ENCODE data around the gene BRD7. TPM values are rescaled to one million over a fixed set of nuclear protein-coding genes. Genes with fewer than 3 reads are reported as not detected.

The BRD7 gene
- polyA plus RNA-seq, 3 donors: 11.4 to 33.0 (median 21.2) TPM

DNA sequence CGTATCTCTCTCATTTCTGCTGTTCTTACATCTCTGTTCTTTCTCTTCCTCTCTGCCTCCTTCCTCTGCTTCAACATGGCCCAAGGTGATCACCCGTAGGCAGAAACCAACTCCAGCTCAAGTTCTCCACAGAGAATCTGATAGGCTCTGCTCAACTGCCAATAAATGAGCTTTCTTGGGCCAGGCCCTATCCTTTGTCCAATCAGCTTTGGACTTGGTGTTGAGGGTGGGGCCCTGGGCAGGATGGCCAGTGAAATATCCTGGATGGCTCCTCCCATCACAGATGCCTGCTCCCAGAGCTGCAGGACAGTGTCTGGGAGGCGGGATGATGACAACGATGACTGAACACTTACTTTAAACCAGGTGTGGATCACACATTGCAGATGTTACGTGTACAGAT lies 17.4 kb upstream of the BRD7 start:
- Histone ChIP-seq H3K27ac (ENCODE audit: low read depth in 1 of 2, low read length in 2 of 2) (no peak overlapping the region), H3K9ac (ENCODE audit: insufficient read depth, low read length, poor library complexity, severe bottlenecking) (no peak overlapping the region), H3K27me3 (ENCODE audit: control insufficient read depth in 2 of 2, insufficient read depth in 2 of 2, low read length in 2 of 2) (no peaks in the 10 kb centered on the region), H3K36me3 (replicated peaks in 1 of 2; ENCODE audit: control insufficient read depth in 1 of 2, insufficient read depth in 2 of 2, low read length in 2 of 2) (no peaks in the 10 kb centered on the region), H3K79me2 (ENCODE audit: insufficient read depth, low read length) (no peaks in the 10 kb centered on the region), H3K4me2 (replicated peaks; ENCODE audit: extremely low read depth, low read length, poor library complexity, severe bottlenecking) (no peak overlapping the region), H3K4me3 (replicated peaks in 1 of 3; ENCODE audit: low read depth in 2 of 3, low read length in 3 of 3) (no peak overlapping the region), H2AFZ (ENCODE audit: insufficient read depth, low read depth, low read length, poor library complexity, severe bottlenecking) (no peak overlapping the region), H3K4me1 (ENCODE audit: control insufficient read depth in 1 of 2, insufficient read depth in 2 of 2, low read length in 2 of 2) (no peaks in the 10 kb centered on the region), H3K9me3 (replicated peaks in 1 of 2; ENCODE audit: control insufficient read depth in 1 of 2, insufficient read depth in 1 of 2, low read length in 2 of 2) (no peaks in the 10 kb centered on the region), H4K20me1 (ENCODE audit: insufficient read depth, low read length) (no peaks in the 10 kb centered on the region)
- TF ChIP-seq, protein P1, sequence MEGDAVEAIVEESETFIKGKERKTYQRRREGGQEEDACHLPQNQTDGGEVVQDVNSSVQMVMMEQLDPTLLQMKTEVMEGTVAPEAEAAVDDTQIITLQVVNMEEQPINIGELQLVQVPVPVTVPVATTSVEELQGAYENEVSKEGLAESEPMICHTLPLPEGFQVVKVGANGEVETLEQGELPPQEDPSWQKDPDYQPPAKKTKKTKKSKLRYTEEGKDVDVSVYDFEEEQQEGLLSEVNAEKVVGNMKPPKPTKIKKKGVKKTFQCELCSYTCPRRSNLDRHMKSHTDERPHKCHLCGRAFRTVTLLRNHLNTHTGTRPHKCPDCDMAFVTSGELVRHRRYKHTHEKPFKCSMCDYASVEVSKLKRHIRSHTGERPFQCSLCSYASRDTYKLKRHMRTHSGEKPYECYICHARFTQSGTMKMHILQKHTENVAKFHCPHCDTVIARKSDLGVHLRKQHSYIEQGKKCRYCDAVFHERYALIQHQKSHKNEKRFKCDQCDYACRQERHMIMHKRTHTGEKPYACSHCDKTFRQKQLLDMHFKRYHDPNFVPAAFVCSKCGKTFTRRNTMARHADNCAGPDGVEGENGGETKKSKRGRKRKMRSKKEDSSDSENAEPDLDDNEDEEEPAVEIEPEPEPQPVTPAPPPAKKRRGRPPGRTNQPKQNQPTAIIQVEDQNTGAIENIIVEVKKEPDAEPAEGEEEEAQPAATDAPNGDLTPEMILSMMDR (IDR thresholded peaks at IDR 0.05): no peak
- Mint-ChIP-seq H3K27ac (no peak overlapping the region), H3K4me1 (no peaks in the 10 kb centered on the region), H3K27me3 (ENCODE audit: low read depth in 3 of 3) (peaks cover 2 to 6% (median 5%) of the 10 kb centered on the region in 3 donors), H3K9me3 (no peaks in the 10 kb centered on the region), H3K36me3 (no peaks in the 10 kb centered on the region), H3K4me3 (no peak overlapping the region)
- 97% methylated on average over 4 of the region's 5 CpGs for WGBS (ENCODE audit: insufficient coverage)
- no peak for DNase-seq
- intact Hi-C loops (cut with micrococcal nuclease): no loop called here

DNA sequence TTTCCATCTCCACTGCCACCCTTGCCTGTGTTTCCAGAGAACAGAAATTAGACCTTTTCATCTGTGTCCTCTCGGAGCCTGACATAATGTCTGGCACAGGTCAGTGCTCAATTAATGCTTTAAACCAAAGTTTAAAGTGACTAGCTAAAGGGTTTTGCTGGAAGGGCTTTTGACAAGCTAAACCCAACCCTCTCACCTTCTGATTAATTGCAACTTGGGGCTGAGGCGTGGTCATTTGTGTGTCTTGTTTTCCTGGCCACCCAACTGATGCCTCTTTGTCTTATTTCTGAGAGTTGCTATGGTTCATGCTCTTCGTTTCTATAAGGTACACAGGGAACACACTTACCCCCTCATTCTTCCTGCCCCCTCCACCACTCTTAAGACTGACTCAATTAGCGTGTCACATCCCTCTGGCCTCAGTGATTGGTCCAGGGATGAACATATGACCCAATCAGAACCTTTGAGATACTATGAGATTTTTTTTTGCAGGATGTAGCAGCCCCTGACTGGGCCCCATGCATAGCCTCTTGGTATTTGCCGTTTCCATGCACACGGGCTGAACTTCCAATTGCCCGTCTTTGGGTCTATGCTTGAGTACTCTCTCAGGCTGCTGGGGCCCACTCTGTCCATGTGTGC lies 15.8 kb upstream of the BRD7 start:
- H3K9me3 ChIP-seq (replicated peaks in 1 of 2; ENCODE audit: control insufficient read depth in 1 of 2, insufficient read depth in 1 of 2, low read length in 2 of 2): no peaks in the 10 kb centered on the region

More for the DNA sequence above, 15.8 kb upstream of the BRD7 start:
- Mint-ChIP-seq H3K27ac (no peak overlapping the region), H3K27me3 (ENCODE audit: low read depth in 3 of 3) (peaks cover 2 to 6% (median 5%) of the 10 kb centered on the region in 3 donors), H3K36me3 (no peaks in the 10 kb centered on the region), H3K4me3 (no peak overlapping the region), H3K9me3 (no peaks in the 10 kb centered on the region), H3K4me1 (no peaks in the 10 kb centered on the region)
- Histone ChIP-seq H3K4me2 (replicated peaks; ENCODE audit: extremely low read depth, low read length, poor library complexity, severe bottlenecking) (no peak overlapping the region), H3K9ac (ENCODE audit: insufficient read depth, low read length, poor library complexity, severe bottlenecking) (no peak overlapping the region), H3K27ac (ENCODE audit: low read depth in 1 of 2, low read length in 2 of 2) (no peak overlapping the region), H3K4me3 (replicated peaks in 1 of 3; ENCODE audit: low read depth in 2 of 3, low read length in 3 of 3) (no peak overlapping the region), H2AFZ (ENCODE audit: insufficient read depth, low read depth, low read length, poor library complexity, severe bottlenecking) (no peak overlapping the region), H3K36me3 (replicated peaks in 1 of 2; ENCODE audit: control insufficient read depth in 1 of 2, insufficient read depth in 2 of 2, low read length in 2 of 2) (no peaks in the 10 kb centered on the region), H3K4me1 (ENCODE audit: control insufficient read depth in 1 of 2, insufficient read depth in 2 of 2, low read length in 2 of 2) (no peaks in the 10 kb centered on the region), H3K79me2 (ENCODE audit: insufficient read depth, low read length) (no peaks in the 10 kb centered on the region), H4K20me1 (ENCODE audit: insufficient read depth, low read length) (no peaks in the 10 kb centered on the region), H3K27me3 (ENCODE audit: control insufficient read depth in 2 of 2, insufficient read depth in 2 of 2, low read length in 2 of 2) (no peaks in the 10 kb centered on the region)
- 91% methylated on average over 5 of the region's 7 CpGs for WGBS (ENCODE audit: insufficient coverage)
- intact Hi-C loops (cut with micrococcal nuclease): no loop called here
- TF ChIP-seq, protein P1 (IDR thresholded peaks at IDR 0.05): no peak
- DNase-seq: no peak
